HepG2 (cell line): ENCODE data around the gene BDP1. TPM values are rescaled to one million over a fixed set of nuclear protein-coding genes. Genes with fewer than 3 reads are reported as not detected.

Experiments used
- AGO1 ChIP-seq: fragments of 200-400 bp; formaldehyde crosslinking; IDR thresholded peaks from 2 replicates; pipeline ENCODE4 v1.6.1; 2017; ENCODE audit warnings: mild to moderate bottlenecking, low read depth, low read length, moderate library complexity; ENCODE audit not compliant: poor library complexity, severe bottlenecking
- ELF1 ChIP-seq: sonication (generic); formaldehyde crosslinking; IDR thresholded peaks from 2 replicates; pipeline ENCODE4 v1.4.0; 2020; ENCODE audit warnings: missing genetic modification reagents
- FOXA3 ChIP-seq: IDR thresholded peaks from 2 replicates; pipeline ENCODE4 v1.6.1; 2016; ENCODE audit warnings: missing genetic modification reagents, missing compliant biosample characterization
- HIVEP1 ChIP-seq: sonication (generic); formaldehyde crosslinking; IDR thresholded peaks from 2 replicates; pipeline ENCODE4 v1.4.0; 2020; ENCODE audit warnings: mild to moderate bottlenecking, missing genetic modification reagents
- KDM4B ChIP-seq: sonication (generic); formaldehyde crosslinking; IDR thresholded peaks from 2 replicates; pipeline ENCODE4 v1.4.0; 2020; ENCODE audit warnings: missing genetic modification reagents
- KLF13 ChIP-seq: sonication (generic); formaldehyde crosslinking; IDR thresholded peaks from 2 replicates; pipeline ENCODE4 v1.4.0; 2020; ENCODE audit warnings: mild to moderate bottlenecking, missing genetic modification reagents
- LRRFIP1 ChIP-seq: sonication (generic); formaldehyde crosslinking; conservative IDR thresholded peaks from 2 replicates; pipeline ENCODE4 v1.4.0; 2020; ENCODE audit warnings: missing genetic modification reagents
- MXD3 ChIP-seq: IDR thresholded peaks from 2 replicates; pipeline ENCODE4 v1.6.1; 2016; ENCODE audit warnings: mild to moderate bottlenecking, missing biosample characterization, missing genetic modification reagents
- NCOA5 ChIP-seq: sonication (generic); formaldehyde crosslinking; IDR thresholded peaks from 2 replicates; pipeline ENCODE4 v1.4.0; 2020; ENCODE audit warnings: missing genetic modification reagents
- POGK ChIP-seq: sonication (generic); formaldehyde crosslinking; conservative IDR thresholded peaks from 2 replicates; pipeline ENCODE4 v1.8.0; 2022; ENCODE audit warnings: mild to moderate bottlenecking, moderate library complexity, missing genetic modification reagents
- PRPF4 ChIP-seq: fragments of 200-400 bp; formaldehyde crosslinking; IDR thresholded peaks from 2 replicates; pipeline ENCODE4 v1.6.1; 2016; ENCODE audit warnings: low read length, low read depth; ENCODE audit not compliant: poor library complexity, severe bottlenecking
- SMARCC2 ChIP-seq: fragments of 450-650 bp; IDR thresholded peaks from 2 replicates; pipeline ENCODE4 v1.6.1; 2017; ENCODE audit warnings: antibody characterized with exemption, mild to moderate bottlenecking
- SP4 ChIP-seq: sonication (generic); formaldehyde crosslinking; IDR thresholded peaks from 2 replicates; pipeline ENCODE4 v1.8.1; 2023; ENCODE audit warnings: mild to moderate bottlenecking, missing genetic modification reagents
- YY1 ChIP-seq: IDR thresholded peaks from 2 replicates; pipeline ENCODE4 v1.6.1; 2011; ENCODE audit warnings: low read length, low read depth, moderate library complexity, mild to moderate bottlenecking; ENCODE audit not compliant: insufficient read depth, insufficient replicate concordance
- ZBTB14 ChIP-seq: sonication (generic); formaldehyde crosslinking; IDR thresholded peaks from 2 replicates; pipeline ENCODE4 v1.4.0; 2020; ENCODE audit warnings: missing genetic modification reagents
- ZNF275 ChIP-seq: sonication (generic); formaldehyde crosslinking; IDR thresholded peaks from 2 replicates; pipeline ENCODE4 v1.8.0; 2022; ENCODE audit warnings: missing genetic modification reagents, mild to moderate bottlenecking, inconsistent platforms, borderline replicate concordance
- ZNF292 ChIP-seq: sonication (generic); formaldehyde crosslinking; IDR thresholded peaks from 2 replicates; pipeline ENCODE4 v1.8.1; 2022; ENCODE audit warnings: mild to moderate bottlenecking, low read depth, missing genetic modification reagents, borderline replicate concordance
- ZNF354B ChIP-seq: sonication (generic); formaldehyde crosslinking; IDR thresholded peaks from 2 replicates; pipeline ENCODE4 v1.8.0; 2022; ENCODE audit warnings: mild to moderate bottlenecking, missing genetic modification reagents
- ZNF580 ChIP-seq: IDR thresholded peaks from 2 replicates; pipeline ENCODE4 v1.6.1; 2016; ENCODE audit warnings: low read depth, borderline replicate concordance
- ZNF788 ChIP-seq: sonication (generic); formaldehyde crosslinking; IDR thresholded peaks from 2 replicates; pipeline ENCODE4 v1.5.0; 2020; ENCODE audit warnings: mild to moderate bottlenecking, missing genetic modification reagents, borderline replicate concordance
- ZNF883 ChIP-seq: sonication (generic); formaldehyde crosslinking; IDR thresholded peaks from 2 replicates; pipeline ENCODE4 v1.5.1; 2020; ENCODE audit warnings: mild to moderate bottlenecking, missing genetic modification reagents; ENCODE audit errors: not compliant biosample characterization
- polyA plus RNA-seq, 8 experiments: library from polyadenylated mRNA; depleted of rRNA in 3 of 8; stranded (reverse) in 7 of 8; unstranded in 1 of 8; fragments of >200 nt; fragmentation: Illumina TruSeq in 4 of 8; extraction: Trizol in 4 of 8; gene quantifications; 2 replicates each; pipeline versions ENCODE4 v1.2.1 to v1.2.3, GENCODE V29; 2011 to 2016; ENCODE audit warnings: low read depth in 4 of 8, missing spikeins in 1 of 8, mixed read lengths in 1 of 8; ENCODE audit not compliant: insufficient read depth in 1 of 8
- total RNA-seq, 5 experiments: library from RNA; depleted of rRNA; stranded (reverse); fragments of >200 nt; fragmentation: Illumina TruSeq; extraction: Trizol; gene quantifications; 2 replicates each; pipeline ENCODE4 v1.2.3, GENCODE V29; 2016; ENCODE audit warnings: low read depth in 1 of 5

The BDP1 gene
- total and polyA plus RNA-seq, 2 of the 13 experiments (the other 11 are each of a cell fraction or from before 2014, with no cell fraction given) = 10.2 to 22.4 TPM

- TF ChIP-seq AGO1 = peak; percentile 40
- TF ChIP-seq SP4 (CRISPR knock-in tag) = peak; percentile 65
- TF ChIP-seq KDM4B (CRISPR knock-in tag) = no peak
- no peak for TF ChIP-seq PRPF4
- TF ChIP-seq YY1 = peak; percentile 75
- TF ChIP-seq ZNF354B (CRISPR knock-in tag) = 0 out of 2 replicates have a peak, but pooled peaks have one; percentile 17
- TF ChIP-seq SMARCC2 = 0 out of 2 replicates have a peak, but pooled peaks have one; percentile 11
- peak; percentile 74; the same call in 1 of the 2 replicates for TF ChIP-seq MXD3 (CRISPR knock-in tag)
- peak; percentile 43; the same call in 1 of the 2 replicates for TF ChIP-seq POGK (CRISPR knock-in tag)
- 0 out of 2 replicates have a peak, but pooled peaks have one; percentile 53 for TF ChIP-seq ZNF292
- no peak for TF ChIP-seq HIVEP1
- TF ChIP-seq ELF1 (CRISPR knock-in tag) = peak; percentile 50; the same call in 1 of the 2 replicates
- no peak; the same call in 1 of the 2 replicates for TF ChIP-seq FOXA3 (CRISPR knock-in tag)
- TF ChIP-seq NCOA5 = no peak
- TF ChIP-seq ZNF883 = no peak
- TF ChIP-seq ZNF788 (CRISPR knock-in tag) = no peak; the same call in 1 of the 2 replicates
- TF ChIP-seq KLF13 (CRISPR knock-in tag) = no peak
- peak; percentile 81; the same call in 1 of the 2 replicates for TF ChIP-seq ZNF580 (CRISPR knock-in tag)
- TF ChIP-seq LRRFIP1 (CRISPR knock-in tag) = no peak
- TF ChIP-seq ZNF275 (CRISPR knock-in tag) = peak; percentile 22; the same call in 1 of the 2 replicates
- 0 out of 2 replicates have a peak, but pooled peaks have one; percentile 46 for TF ChIP-seq ZBTB14 (CRISPR knock-in tag)
Observed at GRCh38 chr5:71586941-71587765, 131.7 kb downstream of the BDP1 start, which contains the start of gene MCCC2 (continued).
